Head of caudate nucleus (tissue), 42 donors: ENCODE results near the gene RBBP8.
A peak's percentile ranks its signal among the peaks of the same experiment; 100 is the strongest.

Experiments
- DNase-seq, 42 donors: peaks; one replicate each; pipeline versions ENCODE4 v3.0.0 to v3.0.0-alpha.2; 2020 to 2021; ENCODE audit warnings: mixed read lengths in 7 of 42
- intact Hi-C: fragments of 100-400 bp; cut with DNase I; formaldehyde crosslinking; loops from one replicate; pipeline ENCODE4 v1.15.0; 2022

Gene RBBP8

GRCh38 chr18:23053776-23054457, 120.8 kb downstream of the RBBP8 start:
- DNase-seq, result peak in 4 of 42 donors; percentile 6 to 48 (median 11)
- intact Hi-C loops, result no loop called here

- no peak for DNase-seq
- intact Hi-C loops, result no loop called here
These were observed 121.4 kb downstream of the RBBP8 start for GRCh38 chr18:23054553-23054952.

GRCh38 chr18:23056315-23056714, 123.2 kb downstream of the RBBP8 start:
- intact Hi-C loops, result no loop called here
- no peak for DNase-seq

- intact Hi-C loops, result no loop called here
- no peak for DNase-seq
These were observed 124.0 kb downstream of the RBBP8 start for GRCh38 chr18:23057096-23057495.

- intact Hi-C loops, result no loop called here
- DNase-seq, result no peak
These were observed 125.8 kb downstream of the RBBP8 start for GRCh38 chr18:23058746-23059415.

GRCh38 chr18:23059541-23060465, 126.7 kb downstream of the RBBP8 start:
- intact Hi-C loops, result no loop called here

GRCh38 chr18:23062011-23062410, 128.9 kb downstream of the RBBP8 start:
- DNase-seq, result no peak
- intact Hi-C loops, result no loop called here

More at GRCh38 chr18:23059541-23060465, 126.7 kb downstream of the RBBP8 start:
- DNase-seq, result no peak

GRCh38 chr18:23063502-23063901, 130.4 kb downstream of the RBBP8 start:
- intact Hi-C loops, result no loop called here
- no peak for DNase-seq

GRCh38 chr18:23065234-23065806, 132.2 kb downstream of the RBBP8 start:
- no peak for DNase-seq
- intact Hi-C loops, result no loop called here

GRCh38 chr18:23066060-23066459, 132.9 kb downstream of the RBBP8 start:
- no peak for DNase-seq
- intact Hi-C loops, result no loop called here

- no peak for DNase-seq
- intact Hi-C loops, result no loop called here
These were observed 133.4 kb downstream of the RBBP8 start for GRCh38 chr18:23066504-23067039.

GRCh38 chr18:23067236-23067635, 134.1 kb downstream of the RBBP8 start:
- DNase-seq, result no peak
- intact Hi-C loops, result no loop called here

- intact Hi-C loops, result no loop called here
- no peak for DNase-seq
These were observed 134.9 kb downstream of the RBBP8 start for GRCh38 chr18:23068011-23068410.

GRCh38 chr18:23068570-23069310, 135.6 kb downstream of the RBBP8 start:
- intact Hi-C loops, result no loop called here
- peak in 1 of 42 donors; percentile 32 for DNase-seq

GRCh38 chr18:23069481-23069880, 136.4 kb downstream of the RBBP8 start:
- DNase-seq, result peak in 1 of 42 donors; percentile 29
- intact Hi-C loops, result no loop called here

- no peak for DNase-seq
- intact Hi-C loops, result no loop called here
These were observed 136.8 kb downstream of the RBBP8 start for GRCh38 chr18:23069898-23070297.

GRCh38 chr18:23071285-23071684, 138.2 kb downstream of the RBBP8 start:
- peak in 29 of 42 donors; percentile 11 to 71 (median 34) for DNase-seq
- intact Hi-C loops, result no loop called here

GRCh38 chr18:23072079-23072478, 139.0 kb downstream of the RBBP8 start:
- intact Hi-C loops, result no loop called here
- no peak for DNase-seq
